ENCODE results near the gene RAB38. TPM values are rescaled to one million over a fixed set of nuclear protein-coding genes. Genes with fewer than 3 reads are reported as not detected.

The RAB38 gene
- total RNA-seq (under 1 TPM; 0.28 to 0.44 TPM), total RNA-seq (0 to 6.1 (median 0.37) reads per million in 172 experiments)
- 0.91 TPM for polyA plus RNA-seq (2013, experiment 1 of 2)
- 0.61 TPM for polyA plus RNA-seq (2013, experiment 2 of 2)

DNA sequence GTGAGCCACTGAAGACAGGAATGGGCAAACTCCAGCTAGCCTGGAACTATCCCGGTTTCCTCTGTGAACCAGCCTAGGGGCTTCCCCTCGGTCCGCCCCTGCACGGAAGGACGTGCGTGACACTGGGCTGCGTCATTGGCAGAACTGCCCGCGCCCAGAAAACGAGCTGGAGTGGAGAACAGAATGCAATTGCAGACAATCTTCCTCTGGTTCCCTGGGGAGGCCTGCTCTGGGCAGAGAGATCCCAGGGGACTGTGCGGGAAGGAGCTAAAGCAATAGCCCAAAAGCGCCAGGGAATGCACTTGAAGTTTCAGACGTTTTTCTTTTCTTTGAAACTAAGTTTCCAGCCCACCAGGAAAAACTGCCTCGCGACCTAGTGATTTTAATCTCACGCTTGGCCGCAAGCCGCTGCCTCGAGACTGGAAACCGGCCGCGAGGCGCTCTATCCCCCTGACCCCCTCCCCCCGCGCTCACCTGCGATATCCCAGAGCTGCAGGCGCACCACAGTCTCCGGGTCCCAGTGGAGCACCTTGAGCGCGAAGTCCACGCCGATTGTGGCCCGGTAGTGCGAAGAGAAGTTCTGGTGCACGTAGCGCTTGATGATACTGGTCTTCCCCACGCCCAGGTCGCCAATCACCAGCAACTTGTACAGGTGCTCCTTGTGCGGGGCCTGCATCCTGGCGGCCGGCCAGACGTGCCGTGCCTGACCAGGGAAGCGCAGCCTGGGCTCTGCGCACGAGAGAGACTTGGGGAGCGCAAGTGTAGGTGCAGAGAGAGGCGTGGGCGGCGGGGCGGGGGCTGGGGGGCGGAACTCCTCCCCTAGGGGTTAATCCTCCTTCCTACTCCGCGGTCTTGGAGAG lies at the start of gene RAB38:
TSS of gene RAB38 (minus strand) at position 735 of the 860 bp plus-strand sequence. CDS start at position 676, 59 bp downstream.
- peaks cover 12% of the 10 kb centered on the region for H3K4me1 ChIP-seq (ENCODE audit: insufficient read depth, low read length)
- H3K4me1 Mint-ChIP-seq (ENCODE audit: low read depth), result peaks cover 8% of the 10 kb centered on the region
- TF ChIP-seq, protein P1, sequence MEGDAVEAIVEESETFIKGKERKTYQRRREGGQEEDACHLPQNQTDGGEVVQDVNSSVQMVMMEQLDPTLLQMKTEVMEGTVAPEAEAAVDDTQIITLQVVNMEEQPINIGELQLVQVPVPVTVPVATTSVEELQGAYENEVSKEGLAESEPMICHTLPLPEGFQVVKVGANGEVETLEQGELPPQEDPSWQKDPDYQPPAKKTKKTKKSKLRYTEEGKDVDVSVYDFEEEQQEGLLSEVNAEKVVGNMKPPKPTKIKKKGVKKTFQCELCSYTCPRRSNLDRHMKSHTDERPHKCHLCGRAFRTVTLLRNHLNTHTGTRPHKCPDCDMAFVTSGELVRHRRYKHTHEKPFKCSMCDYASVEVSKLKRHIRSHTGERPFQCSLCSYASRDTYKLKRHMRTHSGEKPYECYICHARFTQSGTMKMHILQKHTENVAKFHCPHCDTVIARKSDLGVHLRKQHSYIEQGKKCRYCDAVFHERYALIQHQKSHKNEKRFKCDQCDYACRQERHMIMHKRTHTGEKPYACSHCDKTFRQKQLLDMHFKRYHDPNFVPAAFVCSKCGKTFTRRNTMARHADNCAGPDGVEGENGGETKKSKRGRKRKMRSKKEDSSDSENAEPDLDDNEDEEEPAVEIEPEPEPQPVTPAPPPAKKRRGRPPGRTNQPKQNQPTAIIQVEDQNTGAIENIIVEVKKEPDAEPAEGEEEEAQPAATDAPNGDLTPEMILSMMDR (IDR thresholded peaks at IDR 0.05), result no peak
- intact Hi-C loops (cut with DNase I, micrococcal nuclease), result no loop called here
- H3K36me3 ChIP-seq (ENCODE audit: insufficient read depth, low read length), result no peaks in the 10 kb centered on the region
- peak; percentile 29 for ATAC-seq (ENCODE audit: poor library complexity)
- H3K36me3 Mint-ChIP-seq (ENCODE audit: low read depth), result no peaks in the 10 kb centered on the region
- ChIA-PET CTCF (no interaction called here), POLR2A (no interaction called here)
- no peak within 1 kb of the TSS for H3K27ac Mint-ChIP-seq
- H3K4me3 Mint-ChIP-seq, result peak within 1 kb of the TSS; percentile 81
- H3K27ac ChIP-seq (ENCODE audit: low read depth in 1 of 2, low read length in 2 of 2), result no peak within 1 kb of the TSS
- peak within 1 kb of the TSS; percentile 49 for H3K4me3 ChIP-seq (ENCODE audit: low read length)
- no peaks in the 10 kb centered on the region for H3K9me3 Mint-ChIP-seq
- H3K9me3 ChIP-seq (ENCODE audit: control insufficient read depth in 1 of 2, insufficient read depth in 1 of 2, low read length in 2 of 2), result no peaks in the 10 kb centered on the region
- H3K27me3 Mint-ChIP-seq, result peaks cover 8% of the 10 kb centered on the region
- H3K27me3 ChIP-seq (ENCODE audit: control insufficient read depth in 1 of 2, insufficient read depth in 2 of 2, low read length in 2 of 2), result no peaks in the 10 kb centered on the region
- peak in 4 of 14 experiments; percentile 20 to 64 (median 52) for DNase-seq

DNA sequence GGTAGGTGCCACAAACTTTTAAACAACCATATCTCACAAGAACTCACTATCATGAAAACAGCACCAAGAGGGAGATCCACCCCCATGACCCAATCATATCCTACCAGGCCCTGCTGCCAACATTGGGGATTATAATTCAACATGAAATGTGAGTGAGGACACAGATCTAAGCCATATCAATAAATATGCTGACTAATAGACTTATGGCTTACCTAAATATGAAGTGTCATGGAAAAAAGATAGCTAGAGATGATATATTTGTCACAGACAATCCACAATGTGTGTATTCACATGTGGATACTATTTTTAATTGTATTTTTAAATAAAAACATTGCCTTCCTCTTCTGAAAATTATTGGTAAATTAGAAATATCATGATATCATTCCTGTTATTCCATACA lies 38.2 kb upstream of the RAB38 start:
- H3K27me3 Mint-ChIP-seq, result no peaks in the 10 kb centered on the region
- ATAC-seq (ENCODE audit: poor library complexity), result no peak
- DNase-seq, result no peak
- H3K4me3 Mint-ChIP-seq, result no peak overlapping the region
- H3K4me1 Mint-ChIP-seq (ENCODE audit: low read depth), result no peaks in the 10 kb centered on the region
- H3K4me1 ChIP-seq (ENCODE audit: insufficient read depth, low read length), result no peaks in the 10 kb centered on the region
- intact Hi-C loops (cut with DNase I, micrococcal nuclease), result no loop called here
- H3K9me3 Mint-ChIP-seq, result no peaks in the 10 kb centered on the region
- TF ChIP-seq, protein P1 (IDR thresholded peaks at IDR 0.05), result no peak
- ChIA-PET POLR2A (no interaction called here), CTCF (no interaction called here)
- H3K27ac ChIP-seq (ENCODE audit: low read depth in 1 of 2, low read length in 2 of 2), result no peak overlapping the region
- peaks cover 0 to 4% of the 10 kb centered on the region in 2 experiments for H3K9me3 ChIP-seq (ENCODE audit: control insufficient read depth in 1 of 2, insufficient read depth in 1 of 2, low read length in 2 of 2)
- H3K4me3 ChIP-seq (ENCODE audit: low read length), result no peak overlapping the region
- no peaks in the 10 kb centered on the region for H3K36me3 ChIP-seq (ENCODE audit: insufficient read depth, low read length)
- H3K27me3 ChIP-seq (ENCODE audit: control insufficient read depth in 1 of 2, insufficient read depth in 2 of 2, low read length in 2 of 2), result no peaks in the 10 kb centered on the region
- H3K27ac Mint-ChIP-seq, result no peak overlapping the region
- H3K36me3 Mint-ChIP-seq (ENCODE audit: low read depth), result no peaks in the 10 kb centered on the region

- Mint-ChIP-seq H3K27ac (no peak overlapping the region), H3K9me3 (no peaks in the 10 kb centered on the region), H3K4me1 (ENCODE audit: low read depth) (no peaks in the 10 kb centered on the region), H3K36me3 (ENCODE audit: low read depth) (no peaks in the 10 kb centered on the region), H3K27me3 (no peaks in the 10 kb centered on the region), H3K4me3 (no peak overlapping the region)
- TF ChIP-seq, protein P1 (IDR thresholded peaks at IDR 0.05), result no peak
- intact Hi-C loops (cut with DNase I, micrococcal nuclease), result no loop called here
- no peaks in the 10 kb centered on the region for H3K36me3 ChIP-seq (ENCODE audit: insufficient read depth, low read length)
- H3K27ac ChIP-seq (ENCODE audit: low read depth in 1 of 2, low read length in 2 of 2), result no peak overlapping the region
- H3K9me3 ChIP-seq (ENCODE audit: control insufficient read depth in 1 of 2, insufficient read depth in 1 of 2, low read length in 2 of 2), result peaks cover 0 to 4% of the 10 kb centered on the region in 2 experiments
- POLR2A ChIA-PET, result no interaction called here
- no peaks in the 10 kb centered on the region for H3K4me1 ChIP-seq (ENCODE audit: insufficient read depth, low read length)
- CTCF ChIA-PET, result no interaction called here
- H3K4me3 ChIP-seq (ENCODE audit: low read length), result no peak overlapping the region
- ATAC-seq (ENCODE audit: poor library complexity) (no peak), DNase-seq (no peak)
- no peaks in the 10 kb centered on the region for H3K27me3 ChIP-seq (ENCODE audit: control insufficient read depth in 1 of 2, insufficient read depth in 2 of 2, low read length in 2 of 2)
These were observed 37.1 kb upstream of the RAB38 start for GRCh38 chr11:88212300-88212699.
